Chondrocyte (in vitro differentiated cells): ENCODE data around the gene TCL1A. TPM values are rescaled to one million over a fixed set of nuclear protein-coding genes. Genes with fewer than 3 reads are reported as not detected.
"Not testable (repeated sequence)": the region's sequence is repeated elsewhere in the genome, so short reads cannot be mapped to it uniquely, and the experiment has no call there.

Experiments used
- DNase-seq: peaks from one replicate; pipeline ENCODE4 v3.0.0; 2021; ENCODE audit warnings: mixed read lengths, low spot score
- H3K27ac Mint-ChIP-seq: one replicate; pipeline ENCODE4 v1.8.0; 2021; ENCODE audit warnings: mild to moderate bottlenecking, moderate library complexity, mixed read lengths; ENCODE audit not compliant: unreplicated experiment
- H3K27me3 Mint-ChIP-seq: 2 replicates; pipeline ENCODE4 v1.8.0; 2021; ENCODE audit warnings: low read depth, mixed read lengths
- H3K36me3 Mint-ChIP-seq: 2 replicates; pipeline ENCODE4 v1.8.0; 2021; ENCODE audit warnings: low read depth, mixed read lengths
- H3K4me1 Mint-ChIP-seq: 2 replicates; pipeline ENCODE4 v1.8.0; 2021; ENCODE audit warnings: low read depth, mild to moderate bottlenecking, mixed read lengths
- H3K4me3 Mint-ChIP-seq: one replicate; pipeline ENCODE4 v1.8.0; 2021; ENCODE audit warnings: mild to moderate bottlenecking, moderate library complexity, mixed read lengths; ENCODE audit not compliant: unreplicated experiment
- H3K9me3 Mint-ChIP-seq: 2 replicates; pipeline ENCODE4 v1.8.0; 2021; ENCODE audit warnings: low read depth, mixed read lengths
- CTCF ChIP-seq: fragments of 200-600 bp; sonication (generic); IDR thresholded peaks from 2 replicates; pipeline ENCODE4 v1.5.0; 2021; ENCODE audit warnings: antibody characterized with exemption, mild to moderate bottlenecking, moderate library complexity
- total RNA-seq: library from RNA; stranded (reverse); gene quantifications from 3 replicates; pipeline ENCODE4 v1.2.1, GENCODE V29; 2021

TCL1A gene
- total RNA-seq, 1 donor from 2014 or later: not detected

- Mint-ChIP-seq H3K27ac (no peak overlapping the region), H3K4me3 (no peak overlapping the region), H3K36me3 (no peaks in the 10 kb centered on the region), H3K4me1 (no peaks in the 10 kb centered on the region), H3K9me3 (no peaks in the 10 kb centered on the region), H3K27me3 (peaks cover 11% of the 10 kb centered on the region)
- DNase-seq: no peak
- no peak for TF ChIP-seq CTCF
Observed at GRCh38 chr14:95667249-95667693, 46.7 kb downstream of the TCL1A start.

- no peaks in the 10 kb centered on the region for H3K36me3 Mint-ChIP-seq
- H3K27ac Mint-ChIP-seq: no peak overlapping the region
- no peaks in the 10 kb centered on the region for H3K4me1 Mint-ChIP-seq
- DNase-seq: no peak
- peaks cover 11% of the 10 kb centered on the region for H3K27me3 Mint-ChIP-seq
- TF ChIP-seq CTCF: no peak
- H3K9me3 Mint-ChIP-seq: no peaks in the 10 kb centered on the region
- H3K4me3 Mint-ChIP-seq: no peak overlapping the region
Observed at GRCh38 chr14:95666450-95666849, 47.5 kb downstream of the TCL1A start.

- H3K9me3 Mint-ChIP-seq, H3K4me3 Mint-ChIP-seq, H3K36me3 Mint-ChIP-seq, H3K4me1 Mint-ChIP-seq, H3K27ac Mint-ChIP-seq, DNase-seq: not testable (repeated sequence)
- peaks cover 15% of the 10 kb centered on the region for H3K27me3 Mint-ChIP-seq
- TF ChIP-seq CTCF: peak; percentile 14
Observed at GRCh38 chr14:95665530-95665929, 48.4 kb downstream of the TCL1A start.

GRCh38 chr14:95664546-95664945 lies 49.4 kb downstream of the TCL1A start:
- Mint-ChIP-seq H3K4me1 (no peaks in the 10 kb centered on the region), H3K36me3 (no peaks in the 10 kb centered on the region), H3K4me3 (no peak overlapping the region), H3K27me3 (peaks cover 15% of the 10 kb centered on the region), H3K9me3 (no peaks in the 10 kb centered on the region), H3K27ac (no peak overlapping the region)
- no peak for TF ChIP-seq CTCF
- no peak for DNase-seq

GRCh38 chr14:95664066-95664465 lies 49.9 kb downstream of the TCL1A start:
- Mint-ChIP-seq H3K4me1 (no peaks in the 10 kb centered on the region), H3K4me3 (no peak overlapping the region), H3K27me3 (peaks cover 15% of the 10 kb centered on the region), H3K9me3 (no peaks in the 10 kb centered on the region), H3K27ac (no peak overlapping the region), H3K36me3 (no peaks in the 10 kb centered on the region)
- TF ChIP-seq CTCF: no peak
- DNase-seq: no peak
